NCI-H1694 treated with DMSO at 0.1 percent for 48 hours (cell line): Measurements from ENCODE around the gene FYN.

ENCODE experiments used
- DNase-seq: peaks from one replicate; lab custom pipeline; 2025; lab: John Stamatoyannopoulos, UW

Gene FYN

DNA sequence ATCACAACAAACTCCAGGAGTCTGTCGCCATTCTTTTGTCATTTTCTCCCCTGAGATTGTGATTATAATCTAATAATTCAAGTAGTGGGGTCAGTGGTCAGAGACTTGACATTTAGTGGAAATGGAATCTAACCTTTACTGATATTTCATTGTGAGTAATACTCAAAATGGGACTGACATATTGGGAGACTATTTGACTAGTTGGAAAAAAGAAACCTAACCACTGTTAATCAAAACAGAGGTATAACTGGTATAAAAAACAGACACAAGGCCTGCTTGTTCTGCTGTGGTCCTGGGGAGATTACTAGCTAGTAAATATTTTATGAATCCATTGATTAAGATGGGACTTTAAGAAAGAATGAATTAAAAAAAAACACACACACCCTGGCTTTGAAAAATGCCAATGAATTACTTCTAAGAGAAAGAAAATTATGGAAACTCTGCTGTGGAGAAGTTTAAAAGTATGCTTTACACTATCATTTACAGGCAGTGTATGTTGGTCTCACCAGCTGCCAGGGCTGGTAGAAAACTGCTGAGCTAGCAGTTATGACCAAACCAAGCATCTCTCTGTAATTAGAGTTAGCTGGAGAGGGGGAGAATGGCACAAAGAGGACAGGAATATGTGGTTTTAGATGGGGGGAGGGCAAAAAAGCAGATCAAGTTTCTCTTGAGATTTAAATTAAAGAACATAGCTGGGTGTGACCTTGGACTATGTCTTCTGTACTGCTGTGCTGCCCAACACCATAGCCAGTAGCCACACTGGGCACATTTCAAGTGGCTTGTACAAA is 103.7 kb downstream of the FYN start:
- DNase-seq, result no peak

DNA sequence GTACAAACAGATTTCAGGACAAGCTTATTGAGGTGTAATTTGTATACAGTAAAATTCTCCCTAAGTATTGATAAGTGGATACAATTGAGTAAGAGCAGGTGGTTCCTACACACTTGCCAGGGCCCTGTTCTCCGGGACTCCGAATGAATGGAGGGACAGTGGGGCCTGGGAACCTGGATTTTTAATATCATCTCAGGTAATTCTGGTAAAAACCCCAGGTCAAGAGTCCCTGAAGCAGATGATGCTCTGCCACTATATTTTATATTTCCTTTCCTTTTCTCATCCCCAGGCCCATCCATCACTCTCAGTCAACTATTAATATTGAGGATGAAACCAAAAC is 104.9 kb downstream of the FYN start:
- no peak for DNase-seq

DNA sequence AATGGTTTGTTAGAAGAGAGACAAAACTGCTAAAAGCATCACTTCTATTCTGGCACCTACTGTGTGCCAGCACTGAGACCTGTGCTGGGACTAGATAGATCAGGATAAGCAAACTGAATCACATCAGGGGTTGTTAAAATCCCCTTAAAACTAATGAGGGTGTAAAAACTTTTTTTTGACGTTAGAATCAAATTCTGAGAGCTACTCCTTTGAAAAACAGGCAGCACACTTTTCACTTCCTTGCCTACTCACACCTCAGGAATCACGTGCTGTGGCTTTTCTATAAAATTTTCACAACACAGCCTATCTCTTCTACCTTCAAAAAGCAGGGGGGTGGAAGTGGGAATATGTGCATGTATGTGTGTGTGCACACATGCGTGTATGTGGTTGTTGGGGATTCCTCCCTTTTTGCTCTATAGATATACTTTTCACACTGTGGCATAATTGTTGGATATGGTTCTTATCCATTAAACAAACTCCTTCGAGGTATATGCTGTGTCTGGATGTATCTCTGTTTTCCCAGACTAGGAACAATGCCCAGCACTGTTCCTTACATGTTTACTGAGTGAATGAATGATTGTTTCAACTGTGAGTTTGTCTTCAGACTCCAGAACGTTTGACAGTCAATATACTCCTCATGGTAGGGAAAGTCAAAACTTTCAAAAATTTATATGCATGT is 105.4 kb downstream of the FYN start:
- DNase-seq, result no peak

DNA sequence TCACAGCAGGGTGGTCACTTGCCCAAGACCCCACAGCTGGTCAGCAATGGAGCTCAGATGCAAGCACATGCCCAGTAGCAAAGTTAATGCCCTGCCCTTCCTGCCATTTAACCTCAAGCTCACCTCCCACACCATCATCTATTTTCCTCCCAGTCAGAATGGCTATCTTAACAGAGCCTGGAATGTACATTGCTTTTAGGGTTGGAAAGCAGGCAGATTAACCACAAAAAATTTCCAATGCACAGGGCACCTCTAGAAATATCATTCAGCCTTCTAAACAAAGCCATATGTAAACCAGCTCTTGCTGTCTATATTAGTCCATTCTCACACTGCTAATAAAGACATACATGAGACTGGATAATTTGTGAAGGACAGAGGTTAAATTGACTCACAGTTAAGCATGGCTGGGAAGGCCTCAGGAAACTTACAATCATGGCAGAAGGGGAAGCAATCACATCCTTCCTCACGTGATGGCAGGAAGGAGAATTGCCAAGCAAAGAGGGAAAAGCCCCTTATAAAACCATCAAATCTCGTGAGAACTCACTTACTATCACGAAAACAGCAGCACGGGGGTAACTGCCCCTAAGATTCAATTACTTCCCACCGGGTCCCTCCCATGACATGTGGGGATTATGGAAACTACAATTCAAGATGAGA is 106.9 kb downstream of the FYN start:
- DNase-seq, result no peak

DNA sequence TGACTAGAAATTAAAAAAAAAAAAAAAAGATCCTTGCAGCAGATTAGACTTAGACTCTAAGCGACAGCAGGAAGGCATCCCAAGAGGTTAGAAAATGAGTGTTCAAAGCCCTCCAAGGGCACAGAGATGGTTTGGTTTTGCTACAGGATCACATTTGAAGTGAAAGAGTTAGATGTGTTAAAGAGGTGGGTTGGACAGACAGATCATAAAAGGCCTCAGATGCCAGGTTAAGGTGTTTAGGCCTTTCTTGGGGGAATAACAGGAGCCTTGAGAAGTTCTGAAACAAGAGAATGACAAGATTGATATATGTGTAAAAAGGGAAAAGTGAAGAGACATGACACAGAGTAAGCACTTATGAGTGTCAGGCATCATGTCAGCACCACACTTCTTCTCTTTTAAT is 107.5 kb downstream of the FYN start:
- DNase-seq, result no peak

DNA sequence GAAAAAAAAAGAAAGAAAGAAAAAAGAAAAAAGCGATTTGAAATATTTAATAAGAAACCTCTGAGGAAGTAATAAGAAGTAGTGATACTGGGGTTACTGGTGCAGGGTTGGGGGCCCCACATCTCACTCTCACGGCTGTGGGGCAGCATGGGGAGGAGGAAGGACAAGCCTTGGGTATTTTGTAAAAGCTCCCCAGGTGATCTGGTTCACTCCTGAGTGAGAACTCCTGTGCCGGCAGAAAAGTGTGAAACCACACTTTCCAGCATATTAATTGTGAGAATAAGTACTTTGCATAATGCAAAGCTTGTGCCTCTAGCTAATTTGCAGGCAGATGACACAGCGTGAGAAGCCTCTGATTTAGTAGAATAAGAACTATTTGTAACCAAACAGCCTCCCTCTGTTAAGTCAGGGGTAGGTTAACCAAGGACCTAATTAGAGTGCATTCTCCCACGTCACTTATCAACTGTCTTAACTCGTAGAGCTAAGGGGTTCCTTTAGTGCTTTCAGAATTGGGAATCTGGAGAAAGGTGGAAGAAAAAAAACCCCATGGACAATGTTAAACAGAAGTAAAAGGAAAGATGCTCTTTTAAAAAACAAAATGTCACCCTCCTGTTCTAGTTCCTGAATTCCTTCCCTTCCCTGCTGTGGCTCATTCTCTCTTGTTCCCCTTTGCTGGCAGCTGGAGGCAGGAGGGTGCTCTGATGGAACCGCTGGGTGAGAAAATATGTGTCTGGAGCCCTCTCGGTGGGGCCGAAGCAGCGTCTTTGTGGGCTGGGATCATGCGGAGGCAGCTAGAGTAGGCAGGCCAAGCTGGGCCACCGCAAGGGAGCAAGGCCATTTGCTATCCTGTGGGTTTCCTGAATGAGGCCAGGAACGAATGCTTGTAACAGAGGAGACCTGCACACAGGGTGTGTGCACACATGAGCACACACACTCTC is 108.7 kb downstream of the FYN start:
- DNase-seq, result no peak

DNA sequence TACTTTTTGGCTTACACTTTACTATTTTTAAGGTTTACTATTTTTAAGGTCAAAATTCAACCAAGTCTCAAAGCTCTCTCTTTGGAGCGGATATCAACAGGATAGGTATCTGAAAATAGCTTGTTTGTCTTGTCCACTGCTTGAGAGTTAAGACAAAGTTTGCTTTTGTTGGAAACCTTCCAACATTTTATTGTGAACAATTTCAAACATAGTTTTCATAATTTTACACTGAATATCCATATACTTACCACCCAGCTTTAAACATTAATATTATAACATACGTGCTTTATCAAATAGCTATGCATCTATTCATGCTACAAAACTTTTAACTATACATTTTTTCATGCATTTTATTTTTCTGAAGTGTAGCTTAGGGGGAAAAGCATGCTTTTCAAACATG is 109.9 kb downstream of the FYN start:
- DNase-seq, result no peak

DNA sequence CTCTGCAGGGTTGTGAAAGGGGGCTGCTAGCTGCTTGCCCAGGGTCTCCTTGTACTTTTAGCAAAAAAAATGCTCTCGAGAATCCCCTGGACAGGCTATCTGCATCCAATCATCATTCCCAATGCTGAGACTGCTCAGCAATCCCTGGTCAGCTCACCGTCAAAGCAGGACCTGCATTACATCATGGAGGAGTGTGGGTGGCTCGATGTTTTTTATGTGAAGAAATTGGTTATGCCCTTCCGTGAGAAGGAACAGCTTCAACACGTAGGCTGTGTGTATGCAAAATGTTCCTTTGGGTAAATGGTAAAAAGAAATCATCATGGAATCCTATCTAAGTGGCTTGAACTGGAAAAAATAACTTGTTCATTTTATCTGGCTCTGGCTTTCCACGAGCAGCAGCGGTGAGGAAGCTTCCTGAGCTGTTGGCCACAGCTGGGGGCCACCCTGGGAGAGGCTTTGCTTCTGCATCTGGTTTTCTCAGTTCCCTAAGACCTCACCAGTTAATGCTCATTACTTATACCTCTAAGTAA is 111.4 kb downstream of the FYN start:
- no peak for DNase-seq

DNA sequence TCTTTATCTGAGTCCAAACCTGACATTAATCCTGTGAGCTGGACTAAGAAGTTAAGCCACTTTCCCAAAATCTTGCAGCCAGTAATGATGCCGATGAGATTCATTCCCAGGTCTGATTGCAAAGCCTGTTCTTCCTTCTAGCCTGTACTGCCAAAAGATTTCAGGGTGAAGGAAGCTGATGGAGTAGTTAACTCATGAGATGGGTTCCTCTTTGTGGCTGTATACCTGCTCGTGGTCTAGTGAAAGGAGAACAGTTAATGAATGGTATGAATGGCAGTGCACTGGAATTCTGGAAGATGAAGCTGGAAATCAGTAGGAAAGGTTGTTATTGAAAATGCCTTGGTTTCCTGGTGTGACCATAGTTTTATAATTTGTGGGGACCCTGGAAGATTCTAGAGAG is 112.0 kb downstream of the FYN start:
- DNase-seq, result no peak

DNA sequence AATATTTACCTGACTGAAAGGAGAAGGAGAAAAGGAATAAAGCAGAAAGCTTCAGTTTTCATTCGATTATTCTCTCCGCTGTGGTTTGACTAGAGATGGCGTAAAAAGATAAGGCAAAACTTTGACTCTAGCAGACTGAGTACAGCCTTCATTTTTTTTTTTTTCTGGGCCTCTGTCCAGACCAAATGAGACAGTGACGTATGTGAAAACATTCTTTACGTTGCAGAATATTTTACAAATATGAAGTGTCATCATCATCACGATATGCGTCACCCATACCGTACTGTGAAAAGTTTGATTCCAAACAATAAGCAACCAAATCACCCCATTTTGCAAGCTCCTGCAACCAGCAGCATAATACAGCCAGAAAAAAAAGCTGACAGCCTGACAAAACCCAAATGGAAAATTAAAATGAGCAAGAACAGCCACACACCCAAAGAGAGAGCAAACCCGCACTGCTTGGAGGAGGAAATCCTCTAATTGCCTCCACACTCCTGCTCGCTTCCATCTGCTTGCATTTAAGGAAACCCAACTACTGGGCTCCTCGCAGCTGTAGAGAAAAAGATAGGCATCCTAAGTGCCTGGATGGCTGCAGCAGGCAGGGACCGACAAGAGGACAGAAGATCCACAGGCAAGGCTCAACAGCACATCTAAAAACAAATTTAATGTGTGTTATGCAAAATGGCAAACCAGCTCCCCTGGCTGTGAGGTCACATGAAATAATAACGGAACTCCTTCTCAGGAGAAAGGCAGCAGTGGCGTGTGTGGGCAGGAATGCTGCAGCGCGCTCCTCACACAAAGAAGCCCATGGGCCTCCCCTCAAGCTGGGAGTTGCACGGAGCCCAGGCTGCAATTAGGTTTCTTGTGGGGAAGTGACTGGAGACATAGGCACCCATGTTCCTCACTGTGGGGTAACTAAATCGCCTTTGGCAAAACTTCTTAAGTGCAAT is 113.1 kb downstream of the FYN start:
- DNase-seq, result no peak

DNA sequence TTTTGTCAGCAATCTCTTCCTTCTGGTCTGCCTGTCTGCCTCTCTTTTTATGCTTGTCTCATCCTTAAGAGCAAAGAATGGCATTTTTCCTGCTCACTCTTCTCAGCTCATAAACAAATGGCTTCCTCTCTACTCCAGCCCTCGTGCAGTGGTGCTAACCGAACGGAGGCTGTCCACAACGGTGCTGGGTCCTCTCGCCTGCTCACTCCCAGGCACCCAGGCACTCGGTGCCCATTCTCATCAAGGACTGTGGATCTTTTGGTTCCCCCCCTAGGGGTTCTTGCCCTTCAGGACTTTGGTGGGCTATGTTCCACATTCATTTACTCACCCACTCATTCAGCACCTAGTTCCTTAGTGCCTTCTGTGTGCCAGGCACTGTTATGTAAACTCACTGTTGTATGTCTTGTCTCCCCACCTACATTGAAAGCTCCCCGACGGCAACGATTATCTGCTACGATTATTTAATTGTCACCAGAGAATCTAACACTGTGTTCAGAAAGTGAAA is 113.9 kb downstream of the FYN start:
- no peak for DNase-seq

DNA sequence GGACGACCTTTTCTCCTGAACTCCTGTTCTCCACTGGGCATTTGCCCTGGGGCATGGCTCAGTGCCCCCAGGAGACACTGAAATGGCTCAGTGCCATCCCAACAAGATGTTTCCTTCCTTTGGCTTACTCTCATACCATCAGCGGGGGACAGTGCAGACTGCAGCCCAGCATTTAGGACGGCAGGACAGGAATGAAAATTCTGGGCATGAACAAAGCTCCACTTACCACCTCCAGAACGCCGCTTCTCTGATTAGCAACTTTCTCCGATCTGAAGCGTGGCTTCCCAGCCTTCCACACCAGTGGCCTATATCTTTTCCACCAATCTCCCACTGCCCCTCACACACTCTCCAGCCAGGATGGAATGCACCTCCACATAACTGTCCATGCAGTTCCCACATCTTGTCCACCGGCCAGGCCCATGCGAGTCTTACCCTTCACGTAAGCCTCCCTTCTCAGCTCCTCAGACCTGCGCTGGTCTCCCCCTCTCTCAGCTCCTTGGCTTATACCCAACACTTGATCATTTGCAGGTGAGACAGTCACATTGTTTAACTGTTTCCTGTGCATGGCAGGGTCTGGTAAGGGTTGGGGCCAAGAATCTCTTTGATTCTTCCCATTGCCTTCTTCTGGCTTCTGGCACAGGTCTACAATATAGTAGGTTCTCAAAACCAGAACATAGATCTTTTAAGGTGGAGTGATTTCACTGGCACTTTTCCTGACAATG is 114.5 kb downstream of the FYN start:
- DNase-seq, result no peak

DNA sequence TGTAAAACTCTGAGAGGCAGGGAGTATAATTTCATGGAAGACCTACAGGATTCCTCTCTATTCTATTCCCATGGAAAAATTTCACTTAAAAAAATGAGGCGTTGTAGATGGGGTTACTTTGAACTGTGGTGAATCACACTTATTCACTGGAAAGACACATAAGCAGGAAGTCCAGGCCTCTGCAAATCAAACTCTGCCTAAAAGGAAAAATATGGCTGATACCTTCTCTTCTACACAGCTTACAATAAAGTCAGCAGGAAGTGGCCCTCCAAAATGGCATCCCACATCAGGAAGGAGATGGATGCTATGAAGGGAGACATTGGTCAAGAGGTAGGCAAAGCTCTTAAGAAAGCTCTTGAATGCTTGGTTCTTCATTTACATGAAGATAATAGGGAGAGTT is 115.9 kb downstream of the FYN start:
- DNase-seq, result no peak

DNA sequence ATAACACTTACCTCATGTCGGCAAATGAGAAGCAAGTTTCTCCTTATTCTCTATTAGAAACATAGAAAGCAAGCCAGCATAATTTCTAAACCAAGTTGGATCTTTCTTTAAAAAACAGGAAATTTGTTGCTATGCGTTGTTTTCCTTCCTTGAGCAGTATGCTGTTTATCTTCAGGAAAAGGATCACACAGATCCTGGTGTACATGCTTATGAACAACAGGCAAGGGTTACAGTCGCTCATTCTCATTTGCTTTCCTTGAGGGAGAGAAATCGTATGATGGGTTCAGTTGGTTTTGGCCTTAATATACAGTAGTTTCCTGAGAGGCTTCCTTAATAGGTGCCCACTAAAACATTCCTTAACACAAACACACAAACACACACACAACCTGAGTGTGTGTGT is 118.8 kb downstream of the FYN start:
- DNase-seq, result no peak

DNA sequence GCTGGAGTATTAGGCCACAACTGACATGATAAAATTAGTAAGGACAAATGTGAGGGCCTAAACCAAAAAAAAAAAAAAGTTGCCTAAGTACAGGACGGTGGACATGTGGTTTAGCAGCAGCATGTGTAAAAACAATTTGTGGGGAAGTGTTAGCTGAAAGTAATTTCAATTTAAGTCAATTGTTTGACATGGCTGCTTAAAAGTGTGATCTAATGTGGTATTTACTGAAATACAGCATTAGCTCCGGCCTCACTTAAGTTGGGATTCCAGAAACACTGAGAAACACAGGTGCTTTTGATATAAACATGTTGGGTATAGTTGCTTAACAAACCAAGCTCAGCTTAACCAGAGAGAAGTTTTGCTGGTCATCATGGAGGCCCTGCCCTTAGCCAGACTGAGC is 119.7 kb downstream of the FYN start:
- no peak for DNase-seq

DNA sequence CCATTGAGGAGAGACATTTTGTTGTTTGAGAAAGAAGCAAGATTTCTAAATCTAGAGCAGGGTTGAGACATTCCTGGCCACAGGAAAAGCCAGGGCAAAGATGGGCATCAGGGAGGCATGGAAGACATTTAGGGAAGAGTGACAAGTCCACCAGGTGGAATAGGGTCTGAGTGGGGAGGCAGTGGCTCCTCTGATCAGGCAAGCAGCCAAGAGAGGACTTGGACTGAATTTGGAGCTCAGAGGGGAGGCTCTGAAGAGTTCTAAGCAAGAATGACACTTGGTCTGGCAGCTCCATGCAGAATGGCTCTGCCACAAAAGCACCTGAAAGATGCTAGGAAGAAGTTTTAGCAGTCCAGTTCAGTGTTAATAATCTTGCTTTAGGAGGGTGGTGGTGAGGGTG is 120.8 kb downstream of the FYN start:
- no peak for DNase-seq

DNA sequence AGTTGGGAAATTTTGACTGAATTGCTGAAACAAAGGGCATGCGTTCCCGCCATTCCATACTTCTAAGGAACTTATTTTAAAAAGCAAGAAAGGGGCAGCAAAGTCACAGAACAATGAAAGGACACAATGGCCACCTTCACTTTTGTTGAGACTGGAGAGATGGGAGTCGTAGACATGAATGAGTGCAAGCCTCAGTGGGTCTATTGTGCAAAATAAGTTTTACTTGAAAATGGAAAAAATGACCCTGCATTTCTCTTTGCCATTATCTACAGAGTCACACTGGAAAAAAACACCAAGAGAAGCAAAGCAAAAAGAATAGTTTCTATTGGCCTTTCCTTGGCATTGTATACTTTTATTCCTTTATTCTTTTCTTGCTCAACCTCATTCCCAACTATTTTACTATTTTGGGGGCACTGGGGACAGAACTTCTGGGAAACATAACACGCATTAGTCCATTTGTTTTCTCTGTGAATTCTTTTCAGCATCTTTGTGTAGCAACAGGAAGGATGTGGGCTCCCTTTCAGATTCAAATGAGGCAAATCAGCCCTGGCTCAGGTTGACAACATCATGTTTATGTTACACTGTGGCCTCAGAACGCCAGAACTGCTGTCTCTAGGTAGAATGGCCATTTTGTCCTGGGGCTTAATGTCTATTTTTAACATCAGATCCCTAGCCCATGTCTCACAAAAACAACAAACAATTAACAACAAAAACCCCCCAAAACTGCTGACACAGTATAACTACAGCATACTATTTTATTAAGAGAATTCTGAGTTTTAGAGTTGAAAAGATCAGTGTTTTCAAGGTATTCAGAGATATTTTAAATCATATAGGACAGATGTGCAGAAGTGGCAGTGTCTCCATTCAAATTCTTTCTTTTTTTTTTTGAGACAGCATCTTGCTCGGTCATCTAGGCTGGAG is 122.2 kb downstream of the FYN start:
- DNase-seq, result no peak

DNA sequence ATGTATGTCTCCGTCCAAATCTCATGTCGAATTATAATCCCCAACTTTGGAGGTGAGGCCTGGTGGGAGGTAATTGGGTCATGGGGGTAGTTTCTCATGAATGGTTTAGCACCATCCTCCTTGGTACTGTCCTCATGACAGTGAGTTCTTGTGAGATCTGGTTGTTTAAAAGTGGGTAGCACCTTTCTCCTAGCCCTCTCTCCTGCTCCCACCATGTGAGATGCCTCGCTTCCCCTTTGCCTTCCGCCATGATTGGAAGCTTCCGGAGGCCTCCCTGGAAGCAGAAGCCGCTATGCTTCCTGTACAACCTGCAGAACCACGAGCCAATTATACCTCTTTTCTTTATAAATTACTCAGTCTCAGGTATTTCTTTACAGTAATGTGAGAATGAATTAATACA is 123.1 kb downstream of the FYN start:
- DNase-seq, result no peak

DNA sequence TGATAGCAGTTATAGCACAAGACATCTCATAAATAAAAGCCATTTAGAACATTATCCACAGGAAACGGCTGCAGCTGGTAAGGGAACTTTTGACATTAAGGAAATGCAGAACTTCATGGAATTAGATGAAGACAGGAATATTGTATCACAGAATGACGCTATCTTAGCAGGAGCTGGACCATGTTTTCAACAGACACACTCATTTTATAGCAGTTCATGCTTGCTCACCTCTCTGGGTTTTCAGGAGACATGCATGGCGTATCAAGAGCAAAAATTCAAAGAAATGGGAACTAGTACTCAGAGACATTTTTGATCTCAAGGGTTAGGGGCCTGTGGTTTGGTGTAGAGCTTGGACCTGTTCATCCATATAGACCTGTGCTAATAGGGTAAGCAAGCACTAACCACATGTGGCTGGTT is 125.0 kb downstream of the FYN start:
- DNase-seq, result no peak
